Measurements from ENCODE around the gene RAMP3.
"Not testable (repeated sequence)": the region's sequence is repeated elsewhere in the genome, so short reads cannot be mapped to it uniquely, and the experiment has no call there.

Gene RAMP3

DNA sequence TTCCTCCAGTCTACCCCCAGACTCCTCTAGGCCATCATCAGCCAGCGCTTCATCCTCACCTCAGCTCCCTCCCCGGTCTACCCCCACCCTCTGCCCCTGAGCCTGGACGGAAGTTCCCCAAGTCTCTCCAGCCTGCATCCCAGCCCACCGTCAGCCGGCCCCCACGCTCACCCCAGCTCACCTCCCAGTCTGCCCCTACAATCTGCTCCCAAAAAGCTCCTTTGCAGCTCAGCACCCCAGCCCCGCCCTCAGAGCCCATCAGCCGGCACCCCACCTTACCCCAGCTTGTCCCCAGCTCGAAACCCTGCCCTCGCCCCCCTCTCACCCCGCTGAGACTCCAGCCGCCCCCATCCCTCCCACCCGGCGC is 322 bp upstream of the RAMP3 start:
- ATAC-seq (no peak), DNase-seq (no peak)

DNA sequence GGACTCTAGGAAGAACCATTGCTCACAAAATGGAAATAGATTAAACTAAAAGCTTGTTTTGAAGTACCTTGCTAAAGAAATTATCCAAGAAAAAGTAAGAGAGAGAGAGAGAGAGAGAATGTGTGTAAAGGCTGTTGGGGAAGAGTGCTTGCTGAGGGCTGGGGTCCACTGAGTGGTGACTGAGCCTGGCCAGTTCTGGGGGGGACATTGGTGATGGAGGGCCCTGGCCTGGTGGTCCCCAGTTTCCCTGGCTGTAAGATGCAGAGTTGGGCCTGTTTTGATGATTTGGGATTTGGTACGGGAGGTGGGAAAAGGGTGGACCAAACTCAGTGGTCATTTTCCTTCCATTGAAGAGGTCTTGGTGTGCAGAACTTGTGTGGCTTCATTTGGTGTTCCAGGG is 880 bp downstream of the RAMP3 start:
- ATAC-seq (no peak), DNase-seq (no peak)

GRCh38 chr7:45159296-45159695 is 1.7 kb downstream of the RAMP3 start:
- no peak for DNase-seq
- no peak for ATAC-seq

DNA sequence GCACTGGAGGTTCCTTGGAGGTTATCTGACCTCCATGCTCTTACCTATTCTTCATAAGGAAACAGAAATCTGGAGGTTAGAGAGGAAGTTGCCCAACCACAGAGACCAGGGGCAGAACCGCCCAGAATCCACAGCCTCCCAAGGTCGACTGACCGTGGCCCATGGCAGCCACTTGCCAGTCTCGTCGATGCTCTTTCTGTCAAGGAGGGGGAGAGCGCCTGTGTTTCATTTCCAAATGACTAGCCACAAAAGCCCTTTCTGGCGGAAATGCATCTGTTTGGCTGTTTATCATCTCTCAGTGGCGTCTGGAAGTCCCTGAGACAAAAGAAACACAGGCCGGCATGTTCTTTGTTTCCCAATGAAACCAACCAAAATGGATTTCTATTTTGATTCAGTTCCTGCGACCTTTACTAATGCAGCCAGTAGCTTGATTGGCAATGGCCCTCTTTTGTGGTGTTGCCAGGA is 2.9 kb downstream of the RAMP3 start:
- no peak for ATAC-seq
- no peak for DNase-seq

- DNase-seq (no peak), ATAC-seq (no peak)
Measured at GRCh38 chr7:45161138-45161537, 3.5 kb downstream of the RAMP3 start.

DNA sequence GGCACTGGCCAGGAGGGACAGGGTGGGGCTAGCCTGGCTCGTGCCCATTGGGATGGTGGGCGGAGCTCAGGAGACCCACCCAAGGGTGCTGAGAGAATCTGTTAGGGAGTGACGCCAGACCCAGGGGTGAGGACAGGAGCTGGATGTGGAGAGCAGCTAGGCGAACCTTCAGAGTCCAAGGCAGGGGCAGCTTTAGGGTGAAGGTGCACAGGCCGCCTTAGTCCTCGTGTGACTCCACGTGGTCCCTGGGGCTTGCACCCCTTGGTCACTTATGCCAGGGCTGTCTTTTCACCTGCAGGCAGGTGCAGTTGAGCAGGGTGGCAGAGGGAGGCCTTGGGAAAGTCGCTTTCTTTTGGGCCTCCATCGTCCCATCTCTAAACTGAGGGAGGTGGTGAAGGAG is 4.3 kb downstream of the RAMP3 start:
- ATAC-seq (no peak), DNase-seq (no peak)

DNA sequence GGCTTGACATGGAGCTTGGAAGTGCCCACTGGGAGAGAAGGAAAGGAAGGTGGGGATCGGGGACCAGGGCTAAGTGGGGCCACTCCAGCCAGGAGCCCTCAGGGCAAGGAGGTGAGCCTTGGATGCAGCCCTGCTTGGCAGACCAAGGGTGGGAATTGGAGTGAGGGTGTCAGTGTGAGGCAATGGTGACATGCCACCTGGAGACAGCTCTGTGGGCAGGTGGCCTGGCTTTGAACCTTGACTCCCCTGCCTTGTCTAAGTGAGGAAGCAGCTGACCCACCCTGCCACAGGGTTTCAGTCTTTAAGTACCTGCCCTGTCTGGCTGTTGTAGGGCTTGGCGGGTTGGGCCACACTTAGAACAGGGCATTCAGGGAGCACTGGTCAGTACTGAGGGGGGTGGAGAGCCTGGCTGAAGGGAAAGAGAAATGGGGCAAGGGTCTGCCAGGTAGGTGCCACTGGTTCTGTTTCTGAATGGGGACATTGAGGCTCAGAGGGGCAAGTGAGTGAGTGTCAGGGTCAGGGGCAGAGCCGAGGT is 4.8 kb downstream of the RAMP3 start:
- ATAC-seq (no peak), DNase-seq (no peak)

DNA sequence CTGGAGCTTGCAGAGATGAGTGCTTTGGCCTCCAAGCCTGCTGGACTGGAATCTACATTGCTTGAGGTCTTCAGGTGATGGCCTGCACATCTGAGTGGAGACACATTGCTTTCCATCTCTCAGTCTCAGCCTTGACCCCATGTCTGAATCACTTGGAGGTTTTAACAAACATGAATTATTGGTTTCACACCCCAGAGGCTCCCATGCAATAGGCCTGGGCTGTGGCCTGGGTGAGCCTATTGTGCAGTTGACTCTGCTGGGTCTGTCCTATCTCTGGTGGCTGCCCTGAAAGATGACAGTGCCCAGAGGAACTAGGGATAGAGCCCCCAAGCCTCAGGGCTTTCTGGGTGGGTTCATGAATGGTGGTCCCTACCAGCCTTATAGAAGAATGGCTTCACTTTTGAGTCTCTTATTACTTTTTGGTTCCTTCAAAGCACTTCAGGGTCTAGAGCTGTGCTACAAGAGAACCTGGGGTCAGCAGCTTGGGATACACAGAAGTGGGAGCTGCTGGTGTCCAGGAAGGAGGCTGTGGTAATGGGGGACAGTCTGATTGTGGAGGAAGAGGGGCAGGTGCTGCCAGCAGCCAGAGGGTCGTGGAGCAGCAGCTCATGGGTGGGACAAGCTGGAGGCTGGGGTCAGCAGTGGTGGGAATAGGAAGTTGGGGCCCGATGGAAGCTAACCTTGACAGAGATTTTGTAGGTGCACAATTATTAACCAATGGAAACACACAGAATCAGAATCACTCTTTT is 5.5 kb downstream of the RAMP3 start:
- DNase-seq (no peak), ATAC-seq (no peak)

DNA sequence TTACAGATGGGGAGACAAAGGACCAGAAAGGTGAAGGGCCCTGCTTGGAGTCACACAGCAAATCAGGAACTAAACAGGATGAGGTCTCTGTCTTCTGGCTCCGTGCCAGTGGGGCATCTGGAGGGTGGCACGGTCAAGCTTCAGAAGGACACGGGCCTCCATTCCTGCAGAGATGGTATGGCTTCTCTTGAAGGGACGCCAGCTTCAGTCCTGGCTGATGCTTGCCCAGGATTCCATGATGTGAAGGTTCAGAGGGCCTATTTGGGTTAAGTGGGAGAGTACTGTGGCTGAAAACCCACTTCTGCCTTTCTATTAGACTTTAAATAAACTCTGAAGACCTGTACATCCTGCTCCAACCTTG is 6.1 kb downstream of the RAMP3 start:
- DNase-seq (no peak), ATAC-seq (no peak)

DNA sequence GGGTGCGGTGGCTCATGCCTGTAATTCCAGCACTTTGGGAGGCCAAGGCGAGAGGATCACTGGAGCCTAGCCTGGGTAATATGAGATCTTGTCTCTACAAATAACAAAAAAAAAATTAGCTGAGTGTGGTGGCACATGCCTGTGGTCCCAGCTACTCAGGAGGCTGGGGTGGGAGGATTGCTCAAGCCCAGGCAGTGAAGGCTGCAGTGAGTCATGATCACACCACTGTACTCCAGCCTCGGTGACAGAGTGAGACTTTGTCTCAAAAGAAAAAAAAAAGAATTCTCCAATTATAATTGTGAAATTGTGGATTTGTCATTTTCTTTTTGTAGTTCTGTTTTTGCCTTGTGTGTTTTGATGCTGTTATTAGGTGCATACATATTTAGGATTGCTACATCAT is 6.7 kb downstream of the RAMP3 start:
- not testable (repeated sequence) for DNase-seq

DNA sequence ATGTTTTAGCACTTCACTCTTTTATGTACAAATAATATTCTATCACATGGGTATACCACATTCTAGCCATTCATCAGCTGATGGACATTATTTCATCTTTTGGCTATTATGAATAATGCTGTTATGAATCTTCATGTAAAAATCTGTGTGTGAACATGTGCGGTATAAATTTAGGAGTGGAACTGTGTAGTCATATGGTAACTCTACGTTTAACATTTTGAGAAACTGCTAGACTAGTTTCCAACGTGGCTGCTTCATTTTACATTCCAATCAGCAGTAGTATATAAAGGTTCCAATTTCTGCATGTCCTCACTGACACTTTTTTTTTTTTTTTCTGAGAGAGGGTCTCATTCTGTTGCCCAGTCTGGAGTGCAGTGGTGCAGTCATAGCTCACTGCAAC is 8.3 kb downstream of the RAMP3 start:
- no peak for ATAC-seq
- no peak for DNase-seq

More for the DNA sequence above, 6.7 kb downstream of the RAMP3 start:
- ATAC-seq: not testable (repeated sequence)

- ATAC-seq: no peak
- DNase-seq: no peak
Measured at GRCh38 chr7:45171946-45172345, 14.4 kb downstream of the RAMP3 start.

DNA sequence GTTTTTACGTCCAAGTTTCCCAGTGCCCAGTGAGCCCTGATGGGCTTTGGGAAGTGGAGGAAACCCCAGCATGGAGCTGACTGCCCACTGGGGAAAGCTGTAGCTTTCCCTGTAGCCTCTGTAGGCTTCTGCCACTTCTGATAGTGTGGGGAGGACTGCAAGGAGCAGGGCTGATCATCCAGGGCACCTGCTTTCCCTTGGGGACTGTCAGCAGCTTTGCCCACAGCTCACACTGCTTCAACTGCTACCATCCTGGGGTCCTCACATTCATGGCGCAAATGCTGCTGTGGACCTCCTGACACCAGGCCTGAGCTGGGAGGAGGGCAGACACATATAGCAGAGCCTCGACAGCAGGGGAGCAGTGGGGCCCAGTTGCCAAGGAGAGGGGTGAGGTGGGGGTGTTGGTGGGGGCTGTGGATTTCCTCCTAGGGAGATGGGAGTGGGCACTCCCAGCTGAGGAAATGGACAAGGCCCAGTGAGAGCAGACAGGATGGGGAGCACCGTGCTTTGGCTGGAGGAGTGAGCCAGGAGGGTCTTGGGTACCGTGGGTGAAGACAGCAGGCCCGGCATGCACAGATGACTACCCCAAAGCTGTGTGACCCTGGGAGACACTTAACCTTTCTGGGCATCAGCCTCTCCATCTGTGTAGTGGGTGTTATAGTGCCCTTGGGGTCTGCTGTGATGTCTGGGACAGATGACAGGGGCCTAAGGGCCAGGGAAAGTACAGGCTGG is 16.2 kb downstream of the RAMP3 start:
- no peak for DNase-seq

DNA sequence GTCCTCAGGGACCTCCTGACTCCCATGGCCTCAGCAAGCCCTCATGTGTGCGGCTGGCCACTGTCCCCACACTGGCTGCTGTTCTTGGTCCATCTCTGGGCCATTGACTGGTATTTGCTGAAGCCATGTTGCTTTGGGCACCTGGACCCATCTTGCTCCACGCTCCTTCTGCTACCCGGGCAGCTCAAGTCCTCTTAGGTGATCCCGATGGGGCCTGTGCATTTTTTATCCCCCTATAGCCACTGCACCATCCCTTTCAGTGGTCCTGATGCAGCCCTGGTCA is 16.7 kb downstream of the RAMP3 start:
- ATAC-seq: no peak

More for the DNA sequence above, 16.2 kb downstream of the RAMP3 start:
- no peak for ATAC-seq

DNA sequence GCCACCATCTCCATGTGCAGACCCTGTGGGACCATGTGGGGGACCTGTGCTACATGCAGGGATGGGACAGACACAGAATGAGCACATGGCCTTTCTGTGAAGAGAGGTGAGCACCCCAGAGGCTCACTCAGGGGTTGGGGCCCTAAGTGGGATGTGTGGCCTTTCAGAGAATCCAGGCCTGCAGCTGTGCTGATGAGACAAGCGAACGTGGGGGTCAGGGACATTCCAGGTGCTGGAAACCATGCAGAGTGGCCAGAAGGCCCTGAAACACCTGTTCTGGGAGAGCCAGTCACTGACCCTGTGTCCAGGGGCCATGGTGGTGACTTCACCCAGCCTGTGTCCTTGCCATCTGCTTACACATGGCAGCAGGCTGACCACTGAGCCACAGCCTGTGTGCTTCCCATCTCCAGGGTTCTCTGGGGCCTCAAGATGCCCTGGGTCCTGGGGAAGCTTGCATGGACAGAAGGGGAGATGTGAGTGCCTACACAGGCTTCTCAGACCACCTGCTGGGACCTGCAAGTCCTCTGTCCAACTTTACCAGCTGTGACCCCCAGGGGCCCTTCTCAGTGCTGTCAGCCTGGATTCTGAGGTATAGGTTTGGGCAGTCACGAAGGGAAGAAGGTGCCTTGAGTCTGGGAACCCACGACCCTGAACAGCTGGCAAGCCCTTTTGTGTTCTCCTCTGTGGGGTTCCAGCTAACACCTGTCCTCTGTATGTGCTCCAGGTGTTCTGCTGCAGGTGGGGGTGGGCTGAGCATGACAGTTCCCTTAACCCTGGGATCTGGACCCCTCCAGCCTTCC is 17.6 kb downstream of the RAMP3 start:
- ATAC-seq: no peak

More for the DNA sequence above, 16.7 kb downstream of the RAMP3 start:
- DNase-seq: no peak

GRCh38 chr7:45176091-45176490 is 18.5 kb downstream of the RAMP3 start:
- ATAC-seq: no peak
- no peak for DNase-seq

More for the DNA sequence above, 17.6 kb downstream of the RAMP3 start:
- DNase-seq: no peak

- DNase-seq: no peak
- no peak for ATAC-seq
Measured at GRCh38 chr7:45176886-45177731, 19.5 kb downstream of the RAMP3 start.

DNA sequence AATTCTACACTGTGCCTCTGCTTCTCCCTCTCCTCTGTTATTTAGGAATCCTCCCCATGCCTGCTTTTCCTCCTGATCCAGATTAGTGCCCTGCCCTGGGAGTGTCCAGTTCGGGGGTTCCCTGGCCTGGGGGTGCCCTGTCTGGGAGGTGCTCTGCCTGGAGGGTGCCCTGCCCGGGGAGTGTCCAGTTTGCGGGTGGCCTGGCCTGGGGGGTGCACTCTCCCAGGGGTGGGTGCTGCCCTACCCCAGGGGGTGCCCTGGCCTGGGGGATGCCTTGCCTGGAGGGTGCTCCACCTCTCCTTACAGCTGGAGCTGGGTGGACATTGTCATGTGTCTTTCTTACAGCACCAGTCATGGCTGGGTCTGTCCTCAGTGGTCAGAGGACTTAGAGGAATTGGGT is 20.2 kb downstream of the RAMP3 start:
- DNase-seq: no peak
- no peak for ATAC-seq

DNA sequence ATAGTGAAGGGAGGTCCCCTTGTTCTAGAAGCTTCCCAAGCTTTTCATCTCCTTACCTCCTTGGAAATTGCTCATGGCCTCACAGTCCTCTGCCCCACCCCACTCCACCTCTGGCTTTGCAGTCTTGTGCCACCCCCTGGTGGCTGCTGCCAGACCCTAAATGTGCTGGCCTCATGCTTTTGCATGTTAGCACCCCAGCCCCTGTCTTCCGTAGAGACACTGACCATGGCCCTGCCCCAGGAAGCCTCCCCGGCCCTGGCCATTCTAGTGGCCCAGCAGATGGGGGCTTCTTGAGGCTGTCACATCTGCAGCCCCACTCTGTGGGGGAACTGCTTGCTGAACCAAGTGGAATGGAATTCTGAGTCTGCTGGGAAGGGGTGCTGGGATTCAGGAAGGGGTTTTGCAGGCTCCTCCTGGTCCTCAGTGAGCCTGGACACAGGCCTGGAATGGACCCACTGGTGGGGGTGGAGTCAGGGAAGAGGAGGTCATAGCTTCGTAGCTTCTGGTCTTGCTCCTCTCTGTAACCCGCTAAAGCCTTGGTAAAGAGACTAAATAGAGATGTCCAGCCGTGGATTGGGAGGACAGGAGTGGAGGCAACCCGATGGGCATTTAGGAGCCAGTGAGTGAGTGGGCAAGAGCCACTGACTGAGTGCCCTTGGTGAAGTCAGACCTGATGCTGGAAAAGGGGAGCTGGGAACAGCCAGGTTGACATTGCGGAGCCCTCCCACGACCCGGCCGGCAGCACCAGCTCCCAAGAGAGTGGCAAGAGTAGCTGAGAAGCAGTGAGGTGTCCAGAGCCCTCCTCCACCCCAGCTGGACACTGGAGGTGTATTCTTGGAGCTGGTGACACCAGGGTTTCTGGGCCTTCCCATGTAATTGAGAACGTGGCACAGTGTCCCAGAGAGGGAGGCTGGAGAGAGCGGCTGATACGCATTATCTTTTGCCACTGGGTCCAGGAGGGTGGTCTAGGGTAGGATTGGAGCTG is 20.9 kb downstream of the RAMP3 start:
- ATAC-seq: no peak
- DNase-seq: no peak

DNA sequence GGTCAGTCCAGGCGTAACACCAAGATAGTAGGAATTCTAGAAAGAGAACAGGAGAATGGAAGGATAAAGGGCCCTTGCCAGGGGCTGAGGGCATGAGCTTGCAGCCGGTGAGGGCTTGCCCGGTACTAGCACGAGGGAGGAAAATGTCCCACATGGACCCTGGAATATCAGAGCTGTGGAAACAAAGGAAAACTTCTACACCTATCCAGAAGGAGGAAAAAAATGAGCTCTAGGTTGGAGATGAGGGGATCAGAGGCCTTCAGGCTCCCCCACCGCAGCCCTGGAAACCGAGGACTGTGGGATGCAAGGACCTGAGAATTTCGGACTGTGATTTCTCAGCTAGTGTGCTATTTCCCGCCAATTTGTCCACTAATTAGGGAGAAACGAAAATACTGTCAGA is 22.1 kb downstream of the RAMP3 start:
- ATAC-seq (no peak), DNase-seq (no peak)
